Activated T-helper 9 cell treated with anti-CD3 and anti-CD28 coated beads, Interleukin-2, amount 50 U/mL, for 16 hours (primary cell): ENCODE data around the gene POMGNT2.
"Not testable (repeated sequence)": the region's sequence is repeated elsewhere in the genome, so short reads cannot be mapped to it uniquely, and the experiment has no call there.

ENCODE experiments used
- DNase-seq: peaks from one replicate; pipeline ENCODE4 v3.0.0-alpha.2; 2020; ENCODE audit warnings: low read depth

The POMGNT2 gene

DNA sequence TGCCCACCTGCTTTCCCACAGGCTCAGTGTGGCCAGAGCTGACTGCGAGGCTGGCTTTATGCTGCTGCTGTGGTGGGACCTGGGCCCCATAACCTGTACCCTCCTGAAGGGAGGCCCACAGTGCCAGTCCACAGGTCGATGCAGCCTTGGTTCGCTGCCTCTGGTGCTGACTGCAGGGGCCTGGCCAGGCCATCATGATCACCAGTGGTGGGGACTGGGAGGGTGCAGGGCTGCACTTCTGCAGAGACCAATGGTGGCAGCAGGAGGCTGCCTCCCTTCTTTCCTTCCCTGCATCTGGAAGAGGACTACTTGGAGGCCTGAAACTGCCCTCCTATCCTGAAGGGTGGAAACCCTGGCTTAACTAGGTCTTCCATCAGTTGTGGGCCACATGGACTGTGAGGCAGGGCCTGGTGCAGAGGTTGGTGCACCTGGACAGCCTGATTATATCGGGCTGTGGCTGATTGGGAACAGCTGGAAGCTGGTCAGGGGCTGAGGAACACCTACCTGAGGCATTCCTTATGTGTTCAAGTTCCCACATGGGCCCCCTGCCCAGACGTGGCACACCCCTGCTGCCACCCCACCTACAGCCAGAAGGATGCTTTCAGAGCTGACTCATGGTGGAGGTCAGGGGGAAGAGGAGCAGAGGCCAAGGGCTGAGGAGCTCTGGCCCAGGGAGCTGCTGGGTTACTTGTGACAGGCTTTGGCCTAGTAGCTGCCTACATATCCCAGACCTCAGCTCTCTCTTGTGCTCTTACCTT is 29.8 kb downstream of the POMGNT2 start:
- no peak for DNase-seq

- no peak for DNase-seq
Observed at GRCh38 chr3:43074901-43075689, 30.8 kb downstream of the POMGNT2 start.

DNA sequence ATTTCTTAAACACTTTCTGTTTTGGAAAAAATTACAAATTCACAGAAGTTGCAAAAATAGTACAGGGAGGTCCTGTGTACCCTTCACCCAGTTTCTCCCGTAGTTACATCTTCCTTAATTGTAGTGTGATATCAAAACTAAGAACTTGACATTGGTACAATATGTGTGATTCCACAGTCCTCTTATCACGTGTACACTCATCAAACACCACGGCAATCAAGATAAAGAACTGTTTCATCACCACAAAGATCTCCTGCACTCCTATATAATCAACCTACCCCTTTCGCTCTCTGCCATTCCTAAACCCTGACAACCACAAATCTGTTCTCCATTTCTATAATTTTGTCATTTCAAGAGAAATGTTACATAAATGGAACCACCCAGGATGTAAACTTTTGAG is 31.4 kb downstream of the POMGNT2 start:
- no peak for DNase-seq

GRCh38 chr3:43073836-43074220 is 32.1 kb downstream of the POMGNT2 start:
- no peak for DNase-seq

DNA sequence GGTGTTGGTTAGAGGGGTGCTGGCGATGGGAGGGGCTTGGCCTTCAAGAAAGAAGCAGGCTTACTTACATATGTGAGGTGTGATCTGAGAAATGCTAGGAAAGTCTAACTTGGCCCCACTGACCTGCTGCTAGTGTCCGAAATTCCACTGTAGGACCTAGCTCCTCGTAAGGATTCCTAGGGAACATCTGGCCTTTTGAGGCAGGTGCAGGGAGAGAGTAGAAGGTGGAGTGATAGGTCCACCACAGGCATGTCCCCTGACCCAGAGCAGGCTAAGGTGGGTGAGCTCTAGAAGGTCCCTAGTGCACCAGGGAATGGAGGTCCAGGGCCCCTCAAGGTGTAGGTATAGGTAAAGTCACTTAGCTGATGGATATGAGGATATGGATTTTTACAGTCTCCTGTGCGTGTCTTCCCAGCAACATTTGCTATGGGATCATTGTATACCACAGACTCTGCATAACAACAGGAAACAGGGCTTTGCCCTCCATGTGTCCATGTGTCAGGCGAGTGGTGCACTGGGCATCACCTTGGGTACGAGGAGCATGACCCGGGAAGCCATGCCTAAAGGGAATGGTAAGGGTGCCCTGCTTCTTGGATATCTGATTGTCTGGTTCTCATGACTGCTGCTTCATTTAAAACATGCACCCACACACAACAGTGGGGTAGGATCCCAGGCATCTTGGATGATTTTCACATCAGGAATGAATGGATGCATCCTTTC is 32.6 kb downstream of the POMGNT2 start:
- DNase-seq, result no peak

DNA sequence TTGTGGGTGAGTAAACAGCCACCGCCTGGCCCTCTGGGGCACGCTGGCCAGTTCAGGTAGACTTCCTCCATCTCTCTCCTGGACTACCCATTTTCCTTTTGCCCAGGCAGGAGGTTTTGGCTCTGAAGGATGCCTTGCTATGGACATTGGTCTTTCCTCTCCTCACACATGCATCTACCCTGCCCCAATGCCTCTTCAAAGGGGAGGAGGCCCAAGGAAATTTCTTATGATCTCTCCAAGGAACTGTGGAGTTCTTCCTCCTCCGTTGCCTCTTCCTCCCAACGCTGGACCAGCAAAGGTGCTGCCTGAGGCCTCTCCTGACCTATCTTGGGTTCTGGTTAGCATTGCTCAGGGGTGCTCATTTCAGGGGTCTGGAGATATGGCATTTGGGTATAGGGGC is 33.5 kb downstream of the POMGNT2 start:
- no peak for DNase-seq

- no peak for DNase-seq
Observed at GRCh38 chr3:43071313-43071893, 34.5 kb downstream of the POMGNT2 start.

DNA sequence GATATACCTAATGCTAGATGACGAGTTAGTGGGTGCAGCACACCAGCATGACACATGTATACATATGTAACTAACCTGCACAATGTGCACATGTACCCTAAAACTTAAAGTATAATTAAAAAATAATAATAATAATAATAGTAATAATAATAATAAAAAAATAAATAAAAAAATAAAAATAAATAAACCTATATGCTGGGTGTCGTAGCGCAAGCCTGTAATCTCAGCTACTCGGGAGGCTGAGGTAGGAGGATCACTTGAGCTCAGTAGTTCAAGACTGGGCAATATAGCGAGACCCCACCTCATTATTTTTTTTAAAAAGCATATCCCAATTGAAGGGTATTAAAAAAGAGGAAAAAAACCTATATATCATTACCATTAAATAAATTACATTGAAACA is 35.2 kb downstream of the POMGNT2 start:
- not testable (repeated sequence) for DNase-seq

DNA sequence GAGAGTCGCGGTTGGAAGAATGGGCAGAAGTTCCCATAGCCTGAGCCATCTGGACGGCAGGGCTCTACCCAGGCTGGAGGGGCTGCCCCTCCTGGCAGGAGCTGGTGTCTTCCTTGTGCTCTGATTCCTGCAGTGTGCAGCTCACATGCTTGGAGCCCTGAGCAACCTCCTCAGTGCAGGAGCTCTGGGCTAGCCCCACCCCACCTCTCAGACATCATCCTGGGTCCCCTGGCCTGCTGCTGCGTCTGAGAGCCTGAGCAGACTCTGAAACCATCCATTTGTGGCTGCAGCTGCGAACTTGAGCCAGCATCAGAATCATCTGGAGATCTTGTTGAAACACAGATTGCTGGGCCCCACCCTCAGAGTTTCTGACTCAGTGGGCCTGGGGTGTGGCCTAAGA is 42.8 kb downstream of the POMGNT2 start:
- no peak for DNase-seq

DNA sequence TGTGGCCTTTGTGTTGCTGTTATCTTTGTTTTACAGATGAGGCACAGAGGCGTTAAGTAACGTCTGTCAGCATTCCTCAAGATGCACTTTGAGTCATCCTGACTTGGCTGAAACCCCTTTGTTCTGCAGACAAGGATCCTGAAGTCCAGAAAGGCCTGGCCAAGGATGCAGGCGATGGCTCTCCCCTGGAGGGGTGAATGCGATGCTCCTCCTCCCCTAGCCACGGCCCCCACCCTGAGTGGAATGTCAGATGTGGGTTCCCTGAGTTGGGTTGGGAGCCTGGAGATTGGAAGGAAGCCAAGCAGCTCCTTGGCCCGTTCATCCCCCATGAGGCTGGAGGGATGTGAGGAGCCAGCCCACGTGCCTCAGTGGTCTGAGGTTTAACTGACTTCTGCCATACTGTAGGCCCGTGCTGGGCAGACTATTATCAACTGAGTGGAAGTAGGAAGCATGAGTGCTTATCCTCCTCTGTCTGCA is 43.3 kb downstream of the POMGNT2 start:
- DNase-seq, result no peak

DNA sequence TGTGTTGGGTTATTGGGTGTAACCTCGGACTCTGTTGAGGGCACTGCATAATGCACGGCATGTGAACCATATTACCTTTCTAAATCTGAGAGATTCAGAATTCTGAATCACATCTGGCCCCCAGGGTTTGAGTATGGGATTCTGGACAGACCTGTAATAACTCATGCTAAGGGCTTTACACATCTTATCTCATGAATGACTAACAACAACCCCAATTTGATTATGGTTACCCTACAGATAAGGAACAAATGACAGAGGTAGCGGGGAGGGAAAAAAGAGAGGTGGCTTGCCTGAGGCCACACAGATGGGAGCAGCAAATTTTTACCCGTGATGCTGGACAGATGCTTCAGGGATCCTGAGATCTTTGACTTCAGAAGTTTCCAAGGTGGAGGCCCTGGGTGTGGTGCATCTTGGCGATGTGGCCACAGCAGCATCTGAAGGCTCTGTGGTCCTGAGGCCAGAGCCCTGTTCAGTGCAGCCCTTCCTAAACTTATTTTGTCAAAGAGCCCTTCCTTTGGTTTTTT is 43.8 kb downstream of the POMGNT2 start:
- no peak for DNase-seq

DNA sequence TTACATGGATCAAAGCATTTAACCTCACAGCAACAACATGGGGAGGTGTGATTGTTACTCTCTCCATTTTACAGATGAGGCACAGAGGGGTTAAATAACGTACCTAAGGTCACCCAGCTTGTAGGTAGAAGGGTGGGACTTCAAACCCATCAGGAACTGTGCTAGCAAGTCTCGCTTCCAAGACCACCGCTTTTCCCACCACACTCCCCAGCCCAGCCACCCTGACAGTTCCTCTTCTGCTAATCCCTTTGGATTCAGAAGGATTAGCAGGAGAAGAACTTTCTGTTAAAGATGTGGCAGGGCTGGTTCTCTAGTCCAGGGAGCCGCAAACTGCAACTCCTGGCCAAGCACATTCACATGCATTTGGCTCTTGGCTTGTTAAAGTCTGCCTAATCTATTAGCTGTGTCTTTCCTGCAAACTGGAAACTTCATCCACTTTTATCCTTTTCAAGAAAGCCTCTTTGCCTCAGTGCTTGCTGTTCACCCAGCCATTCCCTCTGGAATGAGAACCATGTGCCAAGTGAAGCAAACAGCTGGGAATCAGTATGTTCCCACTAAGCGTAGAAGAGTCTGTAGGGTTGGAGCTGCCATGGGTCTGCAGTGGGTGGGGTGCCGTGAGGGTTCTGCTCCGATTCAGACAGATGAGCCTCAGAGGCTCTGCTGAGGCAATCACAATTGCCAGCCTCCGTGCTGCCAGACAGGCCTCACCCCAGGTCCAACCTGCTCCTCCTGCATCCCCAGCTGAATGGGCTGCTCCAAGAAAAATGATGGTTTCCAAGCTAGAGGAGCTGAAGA is 44.6 kb downstream of the POMGNT2 start:
- DNase-seq, result no peak

- DNase-seq, result no peak
Observed at GRCh38 chr3:43059456-43059855, 46.4 kb downstream of the POMGNT2 start.

DNA sequence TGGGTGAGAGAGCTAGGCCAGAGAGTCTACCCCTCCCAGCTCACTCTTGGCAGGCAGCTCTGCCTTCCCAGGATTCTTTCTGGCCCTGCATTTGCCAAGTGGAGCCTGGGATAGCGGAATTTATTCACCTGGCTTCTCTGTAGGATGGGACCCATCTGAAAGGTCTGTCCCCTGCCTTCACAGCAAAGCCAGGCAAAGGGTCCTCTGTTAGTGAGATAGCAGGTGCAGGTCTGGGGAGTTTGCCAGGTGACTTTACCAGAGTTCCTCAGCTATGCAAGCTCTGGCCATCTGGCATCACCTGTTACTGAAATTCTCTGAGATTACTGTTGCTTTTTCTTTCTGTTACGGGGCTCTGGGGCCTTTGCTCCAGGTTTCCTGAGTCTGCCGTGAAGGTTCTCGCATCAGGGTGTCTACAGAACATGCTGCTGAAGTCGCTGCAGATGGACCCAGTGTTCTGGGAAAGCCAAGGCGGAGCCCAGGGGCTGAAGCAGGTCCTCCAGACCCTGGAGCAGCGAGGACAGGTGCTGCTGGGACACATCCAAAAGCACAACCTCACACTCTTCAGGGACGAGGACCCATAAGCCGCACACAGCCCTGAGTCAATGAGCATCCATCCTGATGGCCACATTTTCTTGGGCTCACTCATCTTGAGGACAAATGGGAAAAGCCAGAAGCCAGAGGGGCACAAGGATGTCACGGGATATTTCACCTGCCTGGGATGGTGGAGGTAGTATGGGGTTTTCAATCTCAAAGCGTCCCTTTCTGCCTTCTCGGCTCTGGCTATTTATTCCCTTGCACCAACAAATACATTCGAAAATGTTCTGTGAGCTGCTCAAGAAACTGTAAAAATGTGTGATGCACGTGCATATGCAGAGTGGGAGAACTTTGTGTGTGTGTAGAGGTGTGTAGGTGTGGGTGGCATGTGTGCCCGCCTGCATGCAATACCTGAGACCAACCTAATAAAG is 49.8 kb downstream of the POMGNT2 start:
- DNase-seq, result no peak

GRCh38 chr3:43055393-43055792 is 50.5 kb downstream of the POMGNT2 start:
- DNase-seq, result no peak

DNA sequence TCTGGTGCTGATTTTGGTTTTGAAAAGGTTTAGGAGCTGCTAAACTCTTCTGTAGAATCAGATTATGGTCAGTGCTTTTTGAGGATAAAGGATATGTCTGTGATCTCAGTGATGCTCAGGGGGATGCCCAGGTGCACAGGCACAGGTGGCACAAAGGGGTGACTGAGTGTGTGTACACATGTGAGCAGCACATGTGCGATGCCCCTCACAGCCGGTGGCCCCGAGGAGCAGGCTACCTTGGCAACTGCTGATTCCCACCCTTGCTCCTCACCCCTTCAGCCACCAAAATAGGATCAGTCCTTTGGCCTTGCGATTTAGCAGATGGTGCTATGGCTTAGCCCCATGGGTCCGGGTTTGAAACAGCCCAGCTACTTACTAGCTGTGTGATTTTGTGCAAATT is 51.1 kb downstream of the POMGNT2 start:
- DNase-seq, result no peak

GRCh38 chr3:43053291-43053690 is 52.6 kb downstream of the POMGNT2 start:
- no peak for DNase-seq

GRCh38 chr3:43048470-43048869 is 57.4 kb downstream of the POMGNT2 start:
- DNase-seq, result no peak

GRCh38 chr3:43046583-43046982 is 59.3 kb downstream of the POMGNT2 start:
- no peak for DNase-seq

GRCh38 chr3:43045079-43045478 is 60.8 kb downstream of the POMGNT2 start:
- DNase-seq, result not testable (repeated sequence)
